Type B pancreatic cell (in vitro differentiated cells): ENCODE measurements around the gene RSRC1. TPM values are rescaled to one million over a fixed set of nuclear protein-coding genes. Genes with fewer than 3 reads are reported as not detected.

Experiments
- DNase-seq: peaks from one replicate; pipeline ENCODE4 v3.0.0; 2021; ENCODE audit warnings: mixed read lengths; ENCODE audit not compliant: unreplicated experiment; ENCODE audit errors: extremely low spot score
- H3K27ac Mint-ChIP-seq: 2 replicates; pipeline ENCODE4 v1.8.0; 2021; ENCODE audit warnings: mild to moderate bottlenecking, mixed read lengths
- H3K27me3 Mint-ChIP-seq: 2 replicates; pipeline ENCODE4 v1.8.0; 2021; ENCODE audit warnings: mixed read lengths
- H3K36me3 Mint-ChIP-seq: 2 replicates; pipeline ENCODE4 v1.8.0; 2021; ENCODE audit warnings: mixed read lengths
- H3K4me1 Mint-ChIP-seq: one replicate; pipeline ENCODE4 v1.8.0; 2021; ENCODE audit warnings: mixed read lengths; ENCODE audit not compliant: unreplicated experiment
- H3K4me3 Mint-ChIP-seq: 2 replicates; pipeline ENCODE4 v1.8.0; 2021; ENCODE audit warnings: mild to moderate bottlenecking, mixed read lengths
- H3K9me3 Mint-ChIP-seq: 2 replicates; pipeline ENCODE4 v1.8.0; 2021; ENCODE audit warnings: mixed read lengths
- CTCF ChIP-seq: fragments of 200-600 bp; sonication (generic); conservative IDR thresholded peaks from 2 replicates; pipeline ENCODE4 v1.5.0; 2021; ENCODE audit warnings: antibody characterized with exemption, mild to moderate bottlenecking
- total RNA-seq: library from RNA; stranded (reverse); gene quantifications from 2 replicates; pipeline ENCODE4 v1.2.1, GENCODE V29; 2021; ENCODE audit warnings: low replicate concordance

The RSRC1 gene
- total RNA-seq, 1 donor from 2014 or later, result 34.6 TPM

GRCh38 chr3:158531334-158531733 is 421.4 kb downstream of the RSRC1 start:
- Mint-ChIP-seq H3K36me3 (no peaks in the 10 kb centered on the region), H3K4me3 (no peak overlapping the region), H3K4me1 (no peaks in the 10 kb centered on the region), H3K27me3 (no peaks in the 10 kb centered on the region), H3K27ac (no peak overlapping the region), H3K9me3 (no peaks in the 10 kb centered on the region)
- no peak for TF ChIP-seq CTCF
- no peak for DNase-seq

DNA sequence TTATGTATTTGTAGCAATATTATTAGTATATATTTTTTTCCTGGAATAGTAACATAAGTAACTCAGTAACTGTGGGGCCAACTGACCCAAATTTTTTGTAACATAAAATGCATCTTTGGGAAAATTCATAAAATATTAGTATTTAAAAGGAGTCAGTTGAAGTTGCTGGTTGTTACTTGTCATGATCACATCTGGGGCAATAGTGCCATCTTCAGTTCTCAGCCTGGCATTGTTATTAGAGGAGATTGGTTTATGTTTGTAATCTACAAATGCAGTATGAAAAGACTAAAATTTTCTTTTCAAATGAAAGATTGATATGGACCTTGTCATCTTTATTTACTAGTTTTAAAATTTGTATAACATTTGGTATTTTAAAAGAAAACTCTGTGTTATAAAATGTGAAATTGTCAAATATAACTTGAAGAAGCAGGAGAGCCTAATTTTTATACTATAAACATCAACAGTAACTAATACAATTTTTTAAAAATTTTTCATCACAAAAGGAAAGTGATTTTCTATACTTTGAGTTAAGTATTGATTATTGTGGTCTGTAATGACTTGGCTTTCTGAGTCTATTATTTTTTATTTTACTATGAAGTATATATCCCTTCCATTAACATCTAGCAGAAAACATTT is 422.3 kb downstream of the RSRC1 start:
- Mint-ChIP-seq H3K27ac (no peak overlapping the region), H3K9me3 (no peaks in the 10 kb centered on the region), H3K36me3 (no peaks in the 10 kb centered on the region), H3K27me3 (no peaks in the 10 kb centered on the region), H3K4me3 (no peak overlapping the region), H3K4me1 (no peaks in the 10 kb centered on the region)
- TF ChIP-seq CTCF, result peak; percentile 72
- DNase-seq, result no peak

DNA sequence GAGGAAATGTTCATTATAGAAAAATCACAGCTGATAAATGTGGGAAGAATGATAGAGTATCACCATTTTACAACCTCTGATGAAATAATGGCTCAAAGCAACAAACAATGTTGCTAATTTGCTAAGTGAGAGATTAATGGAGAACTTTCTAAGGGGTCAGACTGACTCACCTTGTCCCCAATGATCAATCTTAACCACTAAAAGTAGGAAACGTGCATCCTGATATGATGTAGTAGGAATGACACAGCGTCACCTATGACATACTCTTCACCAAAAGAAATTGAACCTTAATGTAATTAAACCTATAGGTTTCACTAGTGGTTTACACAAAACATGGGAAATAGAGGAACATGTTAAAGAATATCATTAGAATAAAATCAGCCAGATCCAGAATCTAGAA is 426.0 kb downstream of the RSRC1 start:
- no peak for DNase-seq
- Mint-ChIP-seq H3K9me3 (no peaks in the 10 kb centered on the region), H3K4me1 (no peaks in the 10 kb centered on the region)

GRCh38 chr3:158539414-158540014 is 429.6 kb downstream of the RSRC1 start:
- no peak for DNase-seq

More for the DNA sequence above, 426.0 kb downstream of the RSRC1 start:
- Mint-ChIP-seq H3K27me3 (no peaks in the 10 kb centered on the region), H3K27ac (no peak overlapping the region), H3K36me3 (peaks cover 3% of the 10 kb centered on the region), H3K4me3 (no peak overlapping the region)
- TF ChIP-seq CTCF, result no peak

DNA sequence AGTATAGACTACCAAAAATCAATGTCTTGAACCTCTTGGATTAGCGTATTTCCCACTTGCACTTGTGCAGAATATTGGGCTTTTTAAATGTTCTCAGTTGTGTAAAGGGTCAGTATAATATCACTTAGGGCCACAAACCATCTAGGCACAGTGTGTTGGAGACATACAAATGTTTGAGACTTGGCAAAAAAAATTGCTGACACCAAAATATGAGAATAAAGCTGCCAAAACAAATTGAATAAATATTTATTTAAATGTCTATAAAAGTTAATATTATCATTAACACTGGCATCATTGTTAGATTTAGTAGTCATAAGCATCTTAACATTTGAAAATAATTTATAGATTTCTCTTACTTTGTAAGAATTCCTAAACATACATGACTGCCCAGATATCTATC is 430.2 kb downstream of the RSRC1 start:
- no peak overlapping the region for H3K4me3 Mint-ChIP-seq
- H3K36me3 Mint-ChIP-seq, result peaks cover 7% of the 10 kb centered on the region
- H3K27ac Mint-ChIP-seq, result no peak overlapping the region
- DNase-seq, result no peak
- H3K9me3 Mint-ChIP-seq, result no peaks in the 10 kb centered on the region
- TF ChIP-seq CTCF, result no peak
- H3K4me1 Mint-ChIP-seq, result no peaks in the 10 kb centered on the region
- H3K27me3 Mint-ChIP-seq, result no peaks in the 10 kb centered on the region

More at GRCh38 chr3:158539414-158540014, 429.6 kb downstream of the RSRC1 start:
- Mint-ChIP-seq H3K27ac (no peak overlapping the region), H3K4me3 (no peak overlapping the region), H3K27me3 (no peaks in the 10 kb centered on the region), H3K4me1 (no peaks in the 10 kb centered on the region), H3K9me3 (no peaks in the 10 kb centered on the region), H3K36me3 (peaks cover 7% of the 10 kb centered on the region)
- TF ChIP-seq CTCF, result peak; percentile 77
